Spleen (tissue), 7 donors: ENCODE results near the gene OSBPL1A.

Experiments
- POLR2A ChIP-seq, 3 donors: fragments of 450-650 bp; IDR thresholded peaks; one replicate each; pipeline ENCODE4 v1.5.1; 2017; ENCODE audit warnings: antibody characterized with exemption in 3 of 3, mild to moderate bottlenecking in 1 of 3
- POLR2AphosphoS5 ChIP-seq, 3 donors: sonication (generic); formaldehyde crosslinking; IDR thresholded peaks; one replicate each; pipeline ENCODE4 v1.5.1; 2017; ENCODE audit warnings: antibody characterized with exemption in 3 of 3
- TF ChIP-seq, protein P1 (sequence below), 11 experiments: fragments of 200-600 bp in 7 of 11; fragments of 450-650 bp in 4 of 11; sonication (generic) in 4 of 11; IDR thresholded peaks in 8 of 11; conservative IDR thresholded peaks in 3 of 11; 1 replicate in 7 of 11; 2 replicates in 4 of 11; pipeline versions ENCODE4 v1.4.0 to v1.8.0; 2016 to 2021; ENCODE audit warnings: antibody characterized with exemption in 11 of 11, inconsistent platforms in 4 of 11, mild to moderate bottlenecking in 1 of 11
- donor health status: DM: no; HTN: no; CAD: no; lungs with moderate emphysema.
- donor health status: DM: no; HTN: no; CAD: no.
- donor health status: DM: no; HTN: no; CAD: no.

DNA sequence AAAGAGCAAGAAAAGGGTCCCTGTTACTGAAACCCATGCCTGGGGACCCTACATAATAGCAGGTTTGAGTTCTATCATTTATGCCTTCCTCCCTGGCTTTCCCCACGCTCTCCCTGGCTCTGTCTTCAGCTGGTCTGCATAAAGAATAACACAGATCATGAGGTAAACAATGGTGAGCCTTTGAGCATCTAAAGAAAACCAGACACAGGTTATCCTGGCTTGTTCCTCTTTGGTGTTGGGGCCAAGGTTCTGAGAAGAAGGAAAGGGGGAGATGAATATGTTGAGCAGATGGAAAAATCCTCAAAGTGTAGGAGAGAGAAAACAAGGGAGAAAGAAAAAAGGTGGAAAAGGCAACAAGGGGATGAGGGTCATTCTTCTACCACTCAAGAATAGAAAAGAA, 131.5 kb downstream of the OSBPL1A start:
- TF ChIP-seq POLR2A (IDR thresholded peaks at IDR 0.05) (no peak), POLR2AphosphoS5 (IDR thresholded peaks at IDR 0.05) (no peak)
- TF ChIP-seq, protein P1, sequence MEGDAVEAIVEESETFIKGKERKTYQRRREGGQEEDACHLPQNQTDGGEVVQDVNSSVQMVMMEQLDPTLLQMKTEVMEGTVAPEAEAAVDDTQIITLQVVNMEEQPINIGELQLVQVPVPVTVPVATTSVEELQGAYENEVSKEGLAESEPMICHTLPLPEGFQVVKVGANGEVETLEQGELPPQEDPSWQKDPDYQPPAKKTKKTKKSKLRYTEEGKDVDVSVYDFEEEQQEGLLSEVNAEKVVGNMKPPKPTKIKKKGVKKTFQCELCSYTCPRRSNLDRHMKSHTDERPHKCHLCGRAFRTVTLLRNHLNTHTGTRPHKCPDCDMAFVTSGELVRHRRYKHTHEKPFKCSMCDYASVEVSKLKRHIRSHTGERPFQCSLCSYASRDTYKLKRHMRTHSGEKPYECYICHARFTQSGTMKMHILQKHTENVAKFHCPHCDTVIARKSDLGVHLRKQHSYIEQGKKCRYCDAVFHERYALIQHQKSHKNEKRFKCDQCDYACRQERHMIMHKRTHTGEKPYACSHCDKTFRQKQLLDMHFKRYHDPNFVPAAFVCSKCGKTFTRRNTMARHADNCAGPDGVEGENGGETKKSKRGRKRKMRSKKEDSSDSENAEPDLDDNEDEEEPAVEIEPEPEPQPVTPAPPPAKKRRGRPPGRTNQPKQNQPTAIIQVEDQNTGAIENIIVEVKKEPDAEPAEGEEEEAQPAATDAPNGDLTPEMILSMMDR (IDR thresholded peaks at IDR 0.05 in 8 of 11, conservative IDR thresholded peaks at IDR 0.05 in 3 of 11), result no peak
